Spleen (tissue), 11 donors: Measurements from ENCODE around the gene SGTA. TPM values are rescaled to one million over a fixed set of nuclear protein-coding genes. Genes with fewer than 3 reads are reported as not detected.
A peak's percentile ranks its signal among the peaks of the same experiment; 100 is the strongest.

Source experiments
- DNase-seq: peaks from one replicate; pipeline ENCODE4 v3.0.0-alpha.2; 2020
- H3K27ac ChIP-seq, 8 donors: fragments of 200-600 bp; sonication (generic) in 7 of 8; 1 replicate in 4 of 8; 2 replicates in 4 of 8; pipeline versions ENCODE4 v1.5.0 to v1.8.0; 2016 to 2021; ENCODE audit warnings: inconsistent platforms in 4 of 8, mild to moderate bottlenecking in 4 of 8, moderate library complexity in 1 of 8
- H3K27me3 ChIP-seq, 7 donors: fragments of 200-600 bp; sonication (generic) in 6 of 7; replicated peaks in 1 of 7; 1 replicate in 4 of 7; 2 replicates in 3 of 7; pipeline versions ENCODE4 v1.5.0 to v1.8.0; 2016 to 2021; ENCODE audit warnings: inconsistent platforms in 3 of 7, mild to moderate bottlenecking in 1 of 7
- H3K36me3 ChIP-seq, 6 donors: fragments of 200-600 bp; sonication (generic) in 5 of 6; 1 replicate in 4 of 6; 2 replicates in 2 of 6; pipeline versions ENCODE4 v1.5.0 to v1.8.0; 2016 to 2021; ENCODE audit warnings: inconsistent platforms in 2 of 6
- H3K4me1 ChIP-seq, 6 donors: fragments of 200-600 bp; sonication (generic) in 5 of 6; 1 replicate in 3 of 6; 2 replicates in 3 of 6; pipeline versions ENCODE4 v1.5.0 to v1.8.0; 2016 to 2021; ENCODE audit warnings: inconsistent platforms in 3 of 6
- H3K4me3 ChIP-seq, 8 donors: fragments of 200-600 bp; sonication (generic) in 7 of 8; 1 replicate in 4 of 8; 2 replicates in 4 of 8; pipeline versions ENCODE4 v1.5.0 to v1.8.0; 2016 to 2021; ENCODE audit warnings: inconsistent platforms in 4 of 8, mild to moderate bottlenecking in 4 of 8, moderate library complexity in 2 of 8
- H3K9me3 ChIP-seq, 8 donors: fragments of 200-600 bp; sonication (generic) in 7 of 8; 1 replicate in 4 of 8; 2 replicates in 4 of 8; pipeline versions ENCODE4 v1.5.0 to v1.8.0; 2016 to 2021; ENCODE audit warnings: inconsistent platforms in 4 of 8
- CTCF ChIP-seq, 11 experiments: fragments of 200-600 bp in 7 of 11; fragments of 450-650 bp in 4 of 11; sonication (generic) in 4 of 11; IDR thresholded peaks in 8 of 11; conservative IDR thresholded peaks in 3 of 11; 1 replicate in 7 of 11; 2 replicates in 4 of 11; pipeline versions ENCODE4 v1.4.0 to v1.8.0; 2016 to 2021; ENCODE audit warnings: antibody characterized with exemption in 11 of 11, inconsistent platforms in 4 of 11, mild to moderate bottlenecking in 1 of 11
- POLR2A ChIP-seq, 3 donors: fragments of 450-650 bp; IDR thresholded peaks; one replicate each; pipeline ENCODE4 v1.5.1; 2017; ENCODE audit warnings: antibody characterized with exemption in 3 of 3, mild to moderate bottlenecking in 1 of 3
- POLR2AphosphoS5 ChIP-seq, 3 donors: sonication (generic); formaldehyde crosslinking; IDR thresholded peaks; one replicate each; pipeline ENCODE4 v1.5.1; 2017; ENCODE audit warnings: antibody characterized with exemption in 3 of 3
- WGBS, 5 donors: extraction: QIAGEN DNeasy Blood & Tissue Kit in 3 of 5; methylation state at CpG; one replicate each; pipeline versions ENCODE4 v1.1.5 to v1.1.7; 2013 to 2018; 5-methylcytosine and 5-hydroxymethylcytosine counted together
- intact Hi-C: fragments of 100-400 bp; cut with DNase I; formaldehyde crosslinking; loops from one replicate; pipeline ENCODE4 v1.15.0; 2023; ENCODE audit warnings: low total_unique reads
- polyA plus RNA-seq, 3 donors: library from polyadenylated mRNA; stranded (reverse); fragments of 200-250 nt; gene quantifications; one replicate each; pipeline ENCODE4 v1.2.1, GENCODE V29; 2013
- total RNA-seq, 7 donors: library from RNA; depleted of rRNA in 3 of 7; stranded (reverse); fragments of >200 nt in 3 of 7; fragmentation: NEBNext Ultra II Directional in 4 of 7; extraction: Animal tissue kit (Norgen Biotek cat#: 25700) in 4 of 7; gene quantifications; one replicate each; pipeline versions ENCODE4 v1.1.0 to v1.2.1, GENCODE V29; 2016 to 2021
- donor health status: healthy with polysubstance abuse.
- donor health status: DM: no; HTN: no; CAD: no; lungs with moderate emphysema.
- donor health status: DM: no; HTN: no; CAD: no.
- donor health status: Bipolar disorder and iron deficiency.
- donor health status: healthy.
- donor health status: DM: no; HTN: no; CAD: no.
- donor health status: DM: yes; HTN: yes; CAD: no.

Gene SGTA
- total and polyA plus RNA-seq, 10 donors: 36.5 to 63.0 (median 45.2) TPM

GRCh38 chr19:2810141-2811091 is 27.3 kb upstream of the SGTA start:
- Histone ChIP-seq H3K36me3 (peaks cover 0 to 100% (median 68%) of the 10 kb centered on the region in 6 donors), H3K27me3 (no peaks in the 10 kb centered on the region), H3K27ac (no peak overlapping the region), H3K4me1 (no peaks in the 10 kb centered on the region), H3K9me3 (no peaks in the 10 kb centered on the region), H3K4me3 (no peak overlapping the region)
- whole genome bisulfite sequencing, 5 donors: 82 to 95% (median 94%) methylated on average over 20 to 58 of the region's 58 CpGs
- intact Hi-C loops: no loop called here
- no peak for TF ChIP-seq POLR2A (IDR thresholded peaks at IDR 0.05)
- no peak for TF ChIP-seq CTCF (IDR thresholded peaks at IDR 0.05 in 8 of 11, conservative IDR thresholded peaks at IDR 0.05 in 3 of 11)
- peak in 1 of 3 donors; percentile 36 for TF ChIP-seq POLR2AphosphoS5 (IDR thresholded peaks at IDR 0.05)
- DNase-seq: no peak

- peaks cover 0 to 100% (median 73%) of the 10 kb centered on the region in 6 donors for H3K36me3 ChIP-seq
- H3K9me3 ChIP-seq: no peaks in the 10 kb centered on the region
- TF ChIP-seq POLR2AphosphoS5 (IDR thresholded peaks at IDR 0.05): peak in 1 of 3 donors; percentile 9
- no peak for TF ChIP-seq POLR2A (IDR thresholded peaks at IDR 0.05)
- 93 to 96% (median 94%) methylated on average over 28 to 37 of the region's 37 CpGs for WGBS, 5 donors
- no peak overlapping the region for H3K27ac ChIP-seq
- no peak overlapping the region for H3K4me3 ChIP-seq
- no peaks in the 10 kb centered on the region for H3K4me1 ChIP-seq
- no peak for DNase-seq
- intact Hi-C loops: no loop called here
- no peaks in the 10 kb centered on the region for H3K27me3 ChIP-seq
These were observed 26.5 kb upstream of the SGTA start for GRCh38 chr19:2809387-2810140.

- WGBS, 5 donors: 89 to 95% (median 93%) methylated on average over 14 to 41 of the region's 41 CpGs
- Histone ChIP-seq H3K4me3 (no peak overlapping the region), H3K27ac (no peak overlapping the region), H3K27me3 (no peaks in the 10 kb centered on the region), H3K36me3 (peaks cover 0 to 100% (median 70%) of the 10 kb centered on the region in 6 donors), H3K4me1 (no peaks in the 10 kb centered on the region), H3K9me3 (no peaks in the 10 kb centered on the region)
- intact Hi-C loops: no loop called here
- DNase-seq: no peak
- TF ChIP-seq POLR2AphosphoS5 (IDR thresholded peaks at IDR 0.05): no peak
- no peak for TF ChIP-seq POLR2A (IDR thresholded peaks at IDR 0.05)
- no peak for TF ChIP-seq CTCF (IDR thresholded peaks at IDR 0.05 in 8 of 11, conservative IDR thresholded peaks at IDR 0.05 in 3 of 11)
These were observed 25.3 kb upstream of the SGTA start for GRCh38 chr19:2808129-2808941.

GRCh38 chr19:2807379-2808128 is 24.5 kb upstream of the SGTA start:
- no peaks in the 10 kb centered on the region for H3K27me3 ChIP-seq
- no peaks in the 10 kb centered on the region for H3K4me1 ChIP-seq
- intact Hi-C loops: no loop called here
- WGBS, 5 donors: 95 to 96% (median 96%) methylated on average over 37 to 56 of the region's 56 CpGs
- no peaks in the 10 kb centered on the region for H3K9me3 ChIP-seq
- H3K4me3 ChIP-seq: no peak overlapping the region
- H3K27ac ChIP-seq: no peak overlapping the region
- TF ChIP-seq POLR2A (IDR thresholded peaks at IDR 0.05) (no peak), POLR2AphosphoS5 (IDR thresholded peaks at IDR 0.05) (no peak), CTCF (IDR thresholded peaks at IDR 0.05 in 8 of 11, conservative IDR thresholded peaks at IDR 0.05 in 3 of 11) (no peak)
- peaks cover 0 to 100% (median 71%) of the 10 kb centered on the region in 6 donors for H3K36me3 ChIP-seq
- DNase-seq: no peak
